HG03103 (cell line): ENCODE measurements around the gene GNG7.
A peak's percentile ranks its signal among the peaks of the same experiment; 100 is the strongest.
"Not testable (repeated sequence)": the region's sequence is repeated elsewhere in the genome, so short reads cannot be mapped to it uniquely, and the experiment has no call there.

Source experiments
- ATAC-seq: cut with Tn5 transposase; IDR thresholded peaks from one replicate; pipeline ENCODE4 v1.9.1; 2021; ENCODE audit warnings: low read depth; ENCODE audit not compliant: unreplicated experiment

GNG7 gene

GRCh38 chr19:2582984-2583956 is 119.2 kb downstream of the GNG7 start:
- ATAC-seq: no peak

- ATAC-seq: not testable (repeated sequence)
These were observed 122.1 kb downstream of the GNG7 start for GRCh38 chr19:2580396-2580795.

- no peak for ATAC-seq
These were observed 122.7 kb downstream of the GNG7 start for GRCh38 chr19:2579678-2580280.

- no peak for ATAC-seq
These were observed 123.4 kb downstream of the GNG7 start for GRCh38 chr19:2578901-2579677.

GRCh38 chr19:2578391-2578890 is 124.1 kb downstream of the GNG7 start:
- no peak for ATAC-seq

GRCh38 chr19:2577722-2578335 is 124.7 kb downstream of the GNG7 start:
- ATAC-seq: no peak

- ATAC-seq: no peak
These were observed 126.6 kb downstream of the GNG7 start for GRCh38 chr19:2575734-2576481.

- no peak for ATAC-seq
These were observed 127.4 kb downstream of the GNG7 start for GRCh38 chr19:2574971-2575630.

GRCh38 chr19:2574478-2574931 is 128.0 kb downstream of the GNG7 start:
- no peak for ATAC-seq

GRCh38 chr19:2573916-2574315 is 128.6 kb downstream of the GNG7 start:
- no peak for ATAC-seq

GRCh38 chr19:2572152-2572551 is 130.3 kb downstream of the GNG7 start:
- not testable (repeated sequence) for ATAC-seq

- no peak for ATAC-seq
These were observed 132.7 kb downstream of the GNG7 start for GRCh38 chr19:2569596-2570465.

GRCh38 chr19:2567996-2568395 is 134.5 kb downstream of the GNG7 start:
- ATAC-seq: no peak

- ATAC-seq: no peak
These were observed 134.9 kb downstream of the GNG7 start for GRCh38 chr19:2567580-2567979.

GRCh38 chr19:2563546-2563945 is 138.9 kb downstream of the GNG7 start:
- not testable (repeated sequence) for ATAC-seq

GRCh38 chr19:2561895-2562294 is 140.6 kb downstream of the GNG7 start:
- peak; percentile 51 for ATAC-seq

- ATAC-seq: no peak
These were observed 141.3 kb downstream of the GNG7 start for GRCh38 chr19:2561221-2561620.

GRCh38 chr19:2560369-2560768 is 142.1 kb downstream of the GNG7 start:
- no peak for ATAC-seq
